ENCODE results near the gene NEK1. TPM values are rescaled to one million over a fixed set of nuclear protein-coding genes. Genes with fewer than 3 reads are reported as not detected.
A peak's percentile ranks its signal among the peaks of the same experiment; 100 is the strongest.

NEK1 gene
- total RNA-seq, result 10 to 100 TPM in 2 of 3 donors, 1 to 10 TPM in 1; 8.2 to 16.6 (median 10.8) TPM
- long read RNA-seq, donor 1, partial matches to known transcripts, result 5 of 7 reads
- long read RNA-seq, donor 1, other reads (novel, unspliced or antisense), result 2 of 7 reads
- long read RNA-seq, donor 2, partial matches to known transcripts, result 8 of 8 reads
- long read RNA-seq, donor 2, other reads (novel, unspliced or antisense), result 0 of 8 reads

GRCh38 chr4:169611991-169612870 lies at the start of gene NEK1:
Gene NEK1 (minus strand): TSS chr4:169612583. CDS start chr4:169602630, 9,953 bp downstream.
- intact Hi-C loops (cut with DNase I, micrococcal nuclease), result no loop called here
- no peak for TF ChIP-seq CTCF (IDR thresholded peaks at IDR 0.05)
- peak; percentile 96 for ATAC-seq

GRCh38 chr4:169661761-169662160 lies 49.4 kb upstream of the NEK1 start:
- Histone ChIP-seq H3K4me1 (ENCODE audit: low read depth) (peaks cover 25% of the 10 kb centered on the region), H3K9me3 (no peaks in the 10 kb centered on the region), H3K4me3 (no peak overlapping the region), H3K36me3 (ENCODE audit: low read depth) (no peaks in the 10 kb centered on the region)
- intact Hi-C loops (cut with DNase I, micrococcal nuclease), result no loop called here
- no peak for TF ChIP-seq CTCF (IDR thresholded peaks at IDR 0.05)
- DNase-seq (no peak), ATAC-seq (no peak)

More at GRCh38 chr4:169611991-169612870, at the start of gene NEK1:
- peaks cover 16% of the 10 kb centered on the region for H3K4me1 ChIP-seq (ENCODE audit: low read depth)
- peak; percentile 86 to 94 (median 89) for DNase-seq
- no peaks in the 10 kb centered on the region for H3K9me3 ChIP-seq
- no peaks in the 10 kb centered on the region for H3K36me3 ChIP-seq (ENCODE audit: low read depth)
- peak within 1 kb of the TSS; percentile 68 for H3K4me3 ChIP-seq

- Histone ChIP-seq H3K9me3 (no peaks in the 10 kb centered on the region), H3K4me3 (no peak overlapping the region), H3K4me1 (ENCODE audit: low read depth) (peaks cover 25% of the 10 kb centered on the region), H3K36me3 (ENCODE audit: low read depth) (no peaks in the 10 kb centered on the region)
- TF ChIP-seq CTCF (IDR thresholded peaks at IDR 0.05), result no peak
- ATAC-seq (no peak), DNase-seq (no peak)
- intact Hi-C loops (cut with DNase I, micrococcal nuclease), result no loop called here
These were observed 48.5 kb upstream of the NEK1 start for GRCh38 chr4:169660929-169661328.

- H3K4me1 ChIP-seq (ENCODE audit: low read depth), result peaks cover 18% of the 10 kb centered on the region
- H3K9me3 ChIP-seq, result no peaks in the 10 kb centered on the region
- intact Hi-C loops (cut with DNase I, micrococcal nuclease), result loop anchor here in 1 of 2 donors (5.0 kb wide), 1 partner anchor 38 kb away; the partner anchor contains the start of gene CLCN3
- peak overlapping the region; percentile 12 for H3K4me3 ChIP-seq
- TF ChIP-seq CTCF (IDR thresholded peaks at IDR 0.05), result no peak
- ATAC-seq (peak; percentile 90), DNase-seq (peak in 1 of 3 donors; percentile 83)
- no peaks in the 10 kb centered on the region for H3K36me3 ChIP-seq (ENCODE audit: low read depth)
These were observed 47.6 kb upstream of the NEK1 start for GRCh38 chr4:169659716-169660670.
